Breast epithelium (tissue), 4 donors: Measurements from ENCODE around the gene KCNN3. TPM values are rescaled to one million over a fixed set of nuclear protein-coding genes. Genes with fewer than 3 reads are reported as not detected.

Experiments
- DNase-seq, 2 donors: peaks; one replicate each; pipeline ENCODE4 v3.0.0-alpha.2; 2019; ENCODE audit warnings: low spot score in 2 of 2
- H3K27ac ChIP-seq, 2 donors: fragments of 200-600 bp; sonication (generic) in 1 of 2; one replicate each; pipeline ENCODE4 v1.5.1; 2016 to 2019; ENCODE audit warnings: mild to moderate bottlenecking in 1 of 2
- H3K27me3 ChIP-seq, 2 donors: fragments of 200-600 bp; sonication (generic) in 1 of 2; one replicate each; pipeline versions ENCODE4 v1.5.1 to v1.6.0; 2017 to 2019; ENCODE audit warnings: control low read depth in 1 of 2, mild to moderate bottlenecking in 1 of 2
- H3K36me3 ChIP-seq: fragments of 200-600 bp; one replicate; pipeline ENCODE4 v1.5.1; 2019
- H3K4me1 ChIP-seq, 2 donors: fragments of 200-600 bp; sonication (generic); one replicate each; pipeline ENCODE4 v1.5.1; 2016 to 2019; ENCODE audit warnings: control low read depth in 1 of 2
- H3K4me3 ChIP-seq, 3 donors: fragments of 200-600 bp; sonication (generic); 1 replicate in 2 of 3; 2 replicates in 1 of 3; pipeline ENCODE4 v1.5.1; 2016 to 2019; ENCODE audit warnings: mild to moderate bottlenecking in 3 of 3, moderate library complexity in 2 of 3
- H3K9me3 ChIP-seq, 2 donors: fragments of 200-600 bp; sonication (generic) in 1 of 2; one replicate each; pipeline ENCODE4 v1.5.1; 2016 to 2019; ENCODE audit warnings: control low read depth in 1 of 2
- POLR2A ChIP-seq: fragments of 450-650 bp; IDR thresholded peaks from one replicate; pipeline ENCODE4 v1.6.1; 2016; ENCODE audit warnings: antibody characterized with exemption, mild to moderate bottlenecking, moderate library complexity
- POLR2AphosphoS5 ChIP-seq, 3 donors: sonication (generic); formaldehyde crosslinking; IDR thresholded peaks; one replicate each; pipeline ENCODE4 v1.6.1; 2017; ENCODE audit warnings: antibody characterized with exemption in 3 of 3
- intact Hi-C: fragments of 100-400 bp; cut with DNase I; formaldehyde crosslinking; loops from one replicate; pipeline ENCODE4 v1.15.1; 2023; ENCODE audit warnings: low total_unique reads
- total RNA-seq, 3 donors: library from RNA; depleted of rRNA; stranded (reverse); fragments of >200 nt; gene quantifications; one replicate each; pipeline ENCODE4 v1.1.0, GENCODE V29; 2016
- TF ChIP-seq, protein P1 (sequence below), 3 donors: fragments of 450-650 bp; IDR thresholded peaks; one replicate each; pipeline ENCODE4 v1.5.1; 2016 to 2017; ENCODE audit warnings: antibody characterized with exemption in 3 of 3, mild to moderate bottlenecking in 3 of 3, moderate library complexity in 3 of 3

The KCNN3 gene
- total RNA-seq, 3 donors from 2014 or later = 0.96 to 1.6 (median 1.0) TPM

- no peak for DNase-seq
- no peaks in the 10 kb centered on the region for H3K9me3 ChIP-seq
- TF ChIP-seq POLR2A (no peak), POLR2AphosphoS5 (IDR thresholded peaks at IDR 0.05) (no peak)
- TF ChIP-seq, protein P1, sequence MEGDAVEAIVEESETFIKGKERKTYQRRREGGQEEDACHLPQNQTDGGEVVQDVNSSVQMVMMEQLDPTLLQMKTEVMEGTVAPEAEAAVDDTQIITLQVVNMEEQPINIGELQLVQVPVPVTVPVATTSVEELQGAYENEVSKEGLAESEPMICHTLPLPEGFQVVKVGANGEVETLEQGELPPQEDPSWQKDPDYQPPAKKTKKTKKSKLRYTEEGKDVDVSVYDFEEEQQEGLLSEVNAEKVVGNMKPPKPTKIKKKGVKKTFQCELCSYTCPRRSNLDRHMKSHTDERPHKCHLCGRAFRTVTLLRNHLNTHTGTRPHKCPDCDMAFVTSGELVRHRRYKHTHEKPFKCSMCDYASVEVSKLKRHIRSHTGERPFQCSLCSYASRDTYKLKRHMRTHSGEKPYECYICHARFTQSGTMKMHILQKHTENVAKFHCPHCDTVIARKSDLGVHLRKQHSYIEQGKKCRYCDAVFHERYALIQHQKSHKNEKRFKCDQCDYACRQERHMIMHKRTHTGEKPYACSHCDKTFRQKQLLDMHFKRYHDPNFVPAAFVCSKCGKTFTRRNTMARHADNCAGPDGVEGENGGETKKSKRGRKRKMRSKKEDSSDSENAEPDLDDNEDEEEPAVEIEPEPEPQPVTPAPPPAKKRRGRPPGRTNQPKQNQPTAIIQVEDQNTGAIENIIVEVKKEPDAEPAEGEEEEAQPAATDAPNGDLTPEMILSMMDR (IDR thresholded peaks at IDR 0.05) = no peak
- no peak overlapping the region for H3K27ac ChIP-seq
- no peaks in the 10 kb centered on the region for H3K4me1 ChIP-seq
- no peaks in the 10 kb centered on the region for H3K27me3 ChIP-seq
- intact Hi-C loops = no loop called here
- H3K4me3 ChIP-seq = no peak overlapping the region
- no peaks in the 10 kb centered on the region for H3K36me3 ChIP-seq
Measured at GRCh38 chr1:154772606-154773506, 97.2 kb downstream of the KCNN3 start.

DNA sequence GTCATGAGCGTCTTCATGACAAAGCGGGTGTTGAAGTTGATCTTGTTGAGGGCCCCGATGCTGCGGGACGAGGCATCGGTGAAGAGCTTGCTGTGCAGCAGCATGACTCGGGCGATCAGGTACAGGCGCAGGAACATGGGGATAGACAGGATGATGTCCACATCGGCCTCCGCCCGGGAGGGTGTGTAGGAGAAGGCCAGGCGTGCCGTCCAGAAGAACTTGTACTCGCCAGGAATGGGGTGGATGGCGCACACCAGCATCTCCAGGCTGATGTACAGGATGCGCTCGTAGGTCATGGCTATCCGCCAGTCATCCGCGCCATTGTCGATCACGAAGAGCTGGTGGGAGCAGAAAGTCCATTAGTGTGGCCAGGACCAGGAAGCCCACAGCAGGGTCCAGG is 98.0 kb downstream of the KCNN3 start:
- TF ChIP-seq POLR2A (no peak), POLR2AphosphoS5 (IDR thresholded peaks at IDR 0.05) (no peak)
- TF ChIP-seq, protein P1 (IDR thresholded peaks at IDR 0.05) = no peak
- H3K27me3 ChIP-seq = no peaks in the 10 kb centered on the region
- no peak overlapping the region for H3K4me3 ChIP-seq
- H3K36me3 ChIP-seq = no peaks in the 10 kb centered on the region
- intact Hi-C loops = no loop called here
- no peaks in the 10 kb centered on the region for H3K9me3 ChIP-seq
- H3K4me1 ChIP-seq = no peaks in the 10 kb centered on the region
- H3K27ac ChIP-seq = no peak overlapping the region
- DNase-seq = no peak

- DNase-seq = no peak
- TF ChIP-seq POLR2AphosphoS5 (IDR thresholded peaks at IDR 0.05) = no peak
- TF ChIP-seq POLR2A = no peak
- TF ChIP-seq, protein P1 (IDR thresholded peaks at IDR 0.05) = no peak
- Histone ChIP-seq H3K9me3 (no peaks in the 10 kb centered on the region), H3K4me1 (no peaks in the 10 kb centered on the region), H3K4me3 (no peak overlapping the region), H3K27me3 (no peaks in the 10 kb centered on the region), H3K36me3 (no peaks in the 10 kb centered on the region), H3K27ac (no peak overlapping the region)
- intact Hi-C loops = no loop called here
Measured at GRCh38 chr1:154770897-154771594, 99.0 kb downstream of the KCNN3 start.

DNA sequence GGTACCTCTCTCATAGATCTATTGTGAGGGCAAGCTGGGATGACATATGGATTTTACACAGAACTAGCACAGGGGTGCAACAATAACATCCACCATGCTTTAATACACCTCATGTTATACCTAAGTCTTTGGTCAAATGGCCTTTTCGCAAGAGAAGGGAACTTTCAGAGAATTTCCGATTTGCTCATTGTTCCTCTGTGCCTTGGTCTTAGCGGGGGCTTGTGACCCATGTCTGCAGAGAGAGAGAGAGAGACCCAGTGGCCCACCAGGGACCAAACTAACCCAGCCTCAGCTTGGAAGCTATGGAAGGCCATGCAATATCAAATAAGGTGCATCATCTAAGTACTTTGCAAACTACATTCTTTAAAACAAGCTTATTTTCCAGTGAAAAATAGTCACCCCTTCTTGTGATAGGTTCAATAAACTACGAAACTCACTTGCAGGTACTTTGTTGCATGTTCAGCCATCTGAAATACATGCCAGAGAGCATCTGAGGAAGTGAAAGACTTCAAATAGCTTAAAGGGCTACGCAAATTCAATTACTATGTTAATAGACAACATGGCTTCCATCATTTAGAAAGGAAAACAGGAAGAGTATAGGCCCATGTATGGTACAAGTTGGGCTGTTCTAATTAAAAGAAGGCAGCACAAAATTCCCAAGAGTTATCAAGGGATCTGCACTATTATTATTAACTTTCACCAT is 100.7 kb downstream of the KCNN3 start:
- DNase-seq = peak in 1 of 2 donors; percentile 19
- no peaks in the 10 kb centered on the region for H3K9me3 ChIP-seq
- intact Hi-C loops = no loop called here
- TF ChIP-seq POLR2AphosphoS5 (IDR thresholded peaks at IDR 0.05) (no peak), POLR2A (no peak)
- TF ChIP-seq, protein P1 (IDR thresholded peaks at IDR 0.05) = no peak
- no peak overlapping the region for H3K27ac ChIP-seq
- no peaks in the 10 kb centered on the region for H3K4me1 ChIP-seq
- no peak overlapping the region for H3K4me3 ChIP-seq
- H3K27me3 ChIP-seq = no peaks in the 10 kb centered on the region
- no peaks in the 10 kb centered on the region for H3K36me3 ChIP-seq
